IPS-NIHi11 (cell line): Measurements from ENCODE around the gene ATP2C2.
"Not testable (repeated sequence)": the region's sequence is repeated elsewhere in the genome, so short reads cannot be mapped to it uniquely, and the experiment has no call there.

Experiments used
- DNase-seq: peaks from one replicate; pipeline ENCODE4 v3.0.0; 2012; ENCODE audit warnings: mixed read lengths, low spot score

The ATP2C2 gene

DNA sequence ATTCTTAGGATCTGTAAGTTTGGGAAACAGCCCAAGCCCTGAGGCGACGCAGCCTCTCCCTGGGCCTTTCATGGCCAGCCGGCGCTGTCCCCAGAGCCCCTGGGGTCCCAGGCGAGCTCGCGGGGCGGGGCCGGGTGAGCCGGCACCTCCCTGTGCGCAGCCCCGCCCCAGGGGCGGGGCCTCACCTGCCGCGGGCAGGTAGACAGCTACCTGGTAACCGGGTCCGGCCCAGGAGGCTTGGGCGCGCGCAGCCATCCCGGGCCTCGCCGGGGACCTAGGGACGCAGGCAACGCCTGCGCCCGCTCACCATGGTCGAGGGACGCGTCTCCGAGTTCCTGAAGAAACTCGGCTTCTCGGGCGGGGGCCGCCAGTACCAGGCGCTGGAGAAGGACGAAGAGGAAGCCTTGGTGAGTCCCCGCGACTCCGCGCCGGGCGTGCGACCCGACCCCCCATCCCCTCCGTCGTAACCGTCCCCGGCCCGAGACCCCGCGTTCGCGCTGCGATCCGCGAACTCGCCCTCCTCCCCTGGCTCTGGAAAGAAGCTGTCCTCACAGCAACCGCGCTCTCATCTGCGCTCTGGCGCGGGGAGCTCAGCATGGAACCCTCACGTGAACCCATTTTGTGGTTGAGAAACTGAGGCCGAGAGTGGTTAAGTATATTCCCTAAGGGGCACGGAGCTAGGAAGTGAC, at the start of gene ATP2C2:
TSS of gene ATP2C2 (plus strand) at position 231 of the 689 bp plus-strand sequence. CDS start at position 309, 78 bp downstream.
- DNase-seq: peak; percentile 96

DNA sequence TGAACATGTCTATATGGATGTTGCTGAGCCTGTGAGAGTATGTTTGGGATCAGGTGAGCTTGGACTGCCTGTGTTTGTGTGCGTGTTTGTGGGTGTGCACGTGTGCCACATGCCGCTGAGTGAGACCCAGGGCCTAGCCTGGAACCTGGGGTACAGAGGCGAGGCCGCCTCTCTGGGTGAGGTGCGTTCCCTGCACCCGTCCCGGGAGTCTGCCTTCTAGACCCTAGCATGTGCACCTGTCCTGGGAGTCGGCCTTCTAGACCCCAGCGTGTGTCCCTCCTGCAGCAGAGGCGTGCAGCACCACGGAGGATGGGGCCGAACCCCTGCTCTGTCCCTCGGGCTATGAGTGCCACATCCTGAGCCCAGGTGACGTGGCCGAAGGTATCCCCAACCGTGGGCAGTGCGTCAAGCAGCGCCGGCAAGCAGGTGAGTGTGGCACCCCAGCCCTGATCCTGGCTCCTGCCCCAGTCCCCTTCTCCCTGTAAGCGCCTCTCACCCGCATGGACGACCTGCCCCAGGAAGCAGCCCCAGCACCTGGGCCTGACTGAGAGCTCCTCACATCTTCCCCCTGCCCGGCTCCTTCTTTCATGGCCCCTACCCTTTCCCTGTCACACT, 49.1 kb upstream of the ATP2C2 start:
- no peak for DNase-seq

- DNase-seq: no peak
Observed at GRCh38 chr16:84320511-84320910, 47.8 kb upstream of the ATP2C2 start.

- DNase-seq: no peak
Observed at GRCh38 chr16:84321932-84322331, 46.4 kb upstream of the ATP2C2 start.

DNA sequence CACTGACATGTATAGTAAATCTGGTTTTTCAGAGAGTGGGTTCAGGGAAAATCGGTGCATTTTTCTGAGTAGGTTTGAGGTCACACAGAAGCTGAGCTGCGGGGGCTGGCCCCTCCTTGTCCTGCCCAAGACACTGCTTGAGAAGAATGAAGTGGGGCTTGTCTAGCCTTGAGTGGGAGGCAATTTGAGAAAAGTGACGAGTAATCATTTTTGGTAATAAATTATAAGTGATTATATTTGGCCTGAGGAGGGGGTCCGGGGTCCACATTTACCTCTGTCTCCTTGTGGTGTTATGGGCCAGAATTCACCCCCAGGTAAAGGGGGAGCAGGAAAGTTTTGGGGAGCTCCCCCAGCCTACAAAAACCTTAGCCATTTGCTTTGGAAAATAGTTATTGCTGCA, 45.6 kb upstream of the ATP2C2 start:
- DNase-seq: no peak

DNA sequence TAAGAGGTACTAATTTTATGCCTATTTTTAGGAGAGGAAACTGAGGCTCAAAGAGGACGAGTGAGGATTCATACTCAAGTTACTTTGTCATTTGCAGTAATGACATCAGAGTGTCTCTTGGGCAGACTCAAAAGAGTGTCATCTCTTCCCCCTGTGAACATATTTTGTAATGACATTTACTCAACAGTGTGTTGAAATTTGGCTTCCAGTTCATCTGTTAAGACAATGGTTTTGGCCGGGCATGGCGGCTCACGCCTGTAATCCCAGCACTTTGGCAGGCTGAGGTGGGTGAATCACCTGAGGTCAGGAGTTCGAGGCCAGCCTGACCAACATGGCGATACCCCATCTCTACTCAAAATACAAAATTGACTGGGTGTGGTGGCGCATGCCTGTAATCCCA, 44.7 kb upstream of the ATP2C2 start:
- no peak for DNase-seq

DNA sequence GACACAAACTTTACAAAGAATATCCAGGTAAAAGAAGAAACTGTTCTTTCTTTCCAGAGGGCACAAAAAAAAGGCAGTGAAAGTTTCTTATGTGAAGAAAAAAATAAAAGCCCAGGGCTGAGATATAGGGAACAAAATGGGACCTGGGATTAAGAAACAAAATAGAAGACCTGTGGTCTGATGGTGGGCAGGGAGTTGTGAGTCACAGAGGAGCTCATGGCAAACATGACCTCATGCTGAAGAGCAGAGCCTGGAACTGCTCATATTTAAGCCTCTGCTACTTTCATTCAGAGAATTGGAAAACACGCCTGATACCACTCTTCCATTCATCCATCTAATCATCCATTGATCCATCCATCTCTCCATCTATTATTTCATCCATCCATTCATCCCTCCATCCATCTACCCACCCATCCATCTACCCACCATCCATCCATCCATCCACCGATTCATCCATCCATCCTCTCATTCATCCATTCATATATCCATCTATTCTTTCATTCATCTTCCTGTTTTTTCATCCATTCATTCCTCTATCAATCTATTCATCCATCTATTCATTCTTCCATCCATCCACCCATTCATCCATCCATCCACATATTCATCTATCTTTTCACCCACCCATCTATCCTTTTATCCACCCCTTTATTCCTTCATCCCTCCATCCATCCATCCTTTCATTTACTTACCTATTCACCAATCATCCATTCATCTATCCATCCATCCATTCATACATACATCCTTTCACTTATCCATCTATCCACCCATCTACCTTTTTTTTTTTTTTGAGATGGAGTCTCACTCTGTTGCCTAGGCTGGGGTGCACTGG, 43.7 kb upstream of the ATP2C2 start:
- no peak for DNase-seq

- DNase-seq: no peak
Observed at GRCh38 chr16:84326545-84326944, 41.8 kb upstream of the ATP2C2 start.

DNA sequence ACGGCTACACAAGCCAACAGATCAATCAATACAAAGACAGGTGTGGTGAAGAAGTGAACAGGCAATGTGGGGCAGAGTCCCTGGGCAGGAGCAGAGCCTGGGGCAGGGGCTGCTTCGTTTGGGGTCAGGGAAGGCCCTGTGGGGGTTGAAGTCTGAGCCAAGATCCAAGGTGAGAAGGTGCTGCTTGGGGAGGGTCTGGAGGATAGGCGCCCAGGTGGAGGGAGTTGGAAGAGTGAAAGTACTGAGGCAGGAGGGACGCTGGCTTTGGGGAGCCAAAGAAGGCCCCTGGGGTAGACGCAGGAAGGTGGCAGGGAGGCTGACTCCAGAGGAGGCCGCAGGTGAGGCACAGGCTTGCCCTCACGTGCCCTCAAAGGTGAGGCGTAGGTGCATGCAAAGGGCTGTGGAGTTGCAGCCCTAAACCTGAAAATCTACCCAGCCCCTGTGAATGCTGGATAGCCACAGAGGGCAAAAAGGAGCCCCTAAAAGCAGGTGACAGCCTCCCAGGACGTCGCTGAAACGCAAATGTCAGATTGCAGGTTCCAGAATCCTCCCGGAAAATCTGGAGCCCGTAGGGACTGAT, 40.3 kb upstream of the ATP2C2 start:
- no peak for DNase-seq

GRCh38 chr16:84329016-84329415, 39.3 kb upstream of the ATP2C2 start:
- no peak for DNase-seq

- no peak for DNase-seq
Observed at GRCh38 chr16:84329843-84330684, 38.3 kb upstream of the ATP2C2 start.

DNA sequence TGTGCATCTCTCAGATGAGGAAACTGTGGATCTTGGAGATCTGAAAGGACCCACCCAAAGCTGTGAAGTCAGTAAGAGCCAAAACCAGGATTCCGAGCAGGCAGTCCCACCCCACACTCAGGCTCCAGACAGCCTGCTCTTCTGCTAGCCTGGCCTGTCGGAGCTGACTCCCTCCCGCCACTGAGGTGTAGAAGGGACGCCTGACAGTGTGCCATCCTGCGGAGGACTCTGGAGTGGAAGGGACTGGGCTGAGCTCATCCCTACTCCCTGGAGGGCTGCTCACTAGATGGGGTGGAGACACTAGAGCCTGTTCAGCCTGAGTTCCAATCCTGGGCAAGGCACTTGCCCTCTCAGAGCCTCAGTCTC, 37.7 kb upstream of the ATP2C2 start:
- no peak for DNase-seq

DNA sequence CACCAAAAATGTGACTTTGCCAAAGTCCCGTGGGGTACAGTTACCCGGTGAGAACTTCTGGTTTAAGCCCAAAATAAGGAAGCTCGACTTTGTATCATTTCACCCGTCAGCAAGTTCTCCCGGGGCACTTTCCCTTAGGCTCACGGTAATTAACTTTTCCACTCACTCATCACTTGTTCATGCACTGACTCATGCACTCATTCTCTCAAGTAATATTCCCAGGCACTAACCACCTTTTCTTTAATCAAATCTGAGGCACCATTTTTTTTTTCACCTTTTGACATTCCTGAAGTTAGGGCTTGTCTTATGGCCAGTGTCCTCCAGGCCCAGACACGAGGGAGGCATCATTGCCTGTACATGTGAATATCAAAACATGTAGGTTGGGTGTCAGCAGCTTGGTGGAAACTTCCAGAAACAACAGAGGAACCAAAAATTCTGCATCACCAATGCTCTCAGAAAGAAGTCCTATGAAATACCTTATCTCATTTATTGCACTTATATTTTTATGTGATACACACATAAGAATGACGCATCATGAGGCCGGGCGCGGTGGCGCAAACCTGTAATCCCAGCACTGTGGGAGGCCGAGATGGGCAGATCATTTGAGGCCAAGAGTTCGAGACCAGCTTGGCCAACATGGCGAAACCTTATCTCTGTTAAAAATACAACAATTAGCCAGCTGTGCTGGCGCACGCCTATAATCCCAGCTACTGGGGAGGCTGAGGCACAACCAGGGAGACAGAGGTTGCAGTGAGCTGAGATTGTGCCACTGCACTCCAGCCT, 36.1 kb upstream of the ATP2C2 start:
- DNase-seq: no peak

- no peak for DNase-seq
Observed at GRCh38 chr16:84332975-84333684, 35.2 kb upstream of the ATP2C2 start.

DNA sequence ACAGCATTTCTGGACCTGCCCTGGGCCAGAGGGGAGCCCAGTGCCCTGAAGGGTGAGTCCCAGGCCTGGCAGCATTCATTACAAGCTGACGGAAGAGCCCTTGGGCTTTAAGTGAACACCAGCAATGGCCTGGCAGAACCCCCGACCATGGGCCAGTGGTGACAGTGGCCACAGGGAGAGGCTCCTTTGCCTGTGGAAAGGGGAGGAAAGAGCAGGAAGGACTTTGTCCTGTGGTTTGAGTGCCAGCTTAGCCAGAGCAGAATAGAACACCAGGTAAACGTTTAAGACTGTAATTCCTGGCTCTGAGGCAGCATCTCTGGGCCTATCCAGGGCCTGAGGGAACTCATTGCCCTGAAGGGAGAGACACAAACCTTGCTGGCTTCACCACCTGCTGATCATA, 34.3 kb upstream of the ATP2C2 start:
- no peak for DNase-seq

- no peak for DNase-seq
Observed at GRCh38 chr16:84334482-84334881, 33.9 kb upstream of the ATP2C2 start.

DNA sequence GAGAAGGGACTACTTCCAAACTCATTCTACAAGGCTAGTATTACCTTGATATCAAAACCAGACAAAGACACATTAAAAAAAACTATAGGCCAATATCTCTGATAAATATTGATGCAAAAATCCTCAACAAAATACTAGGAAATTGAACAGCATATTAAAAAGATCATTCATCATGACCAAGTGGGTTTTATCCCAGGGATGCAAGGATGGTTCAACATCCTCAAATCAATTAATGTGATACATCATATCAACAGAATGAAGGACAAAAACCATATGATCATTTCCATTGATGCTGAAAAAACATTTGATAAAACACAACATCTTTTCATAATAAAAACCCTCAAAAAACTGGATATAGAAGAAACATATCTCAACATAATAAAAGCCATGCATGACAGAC, 31.1 kb upstream of the ATP2C2 start:
- DNase-seq: not testable (repeated sequence)

- no peak for DNase-seq
Observed at GRCh38 chr16:84339311-84339710, 29.0 kb upstream of the ATP2C2 start.

DNA sequence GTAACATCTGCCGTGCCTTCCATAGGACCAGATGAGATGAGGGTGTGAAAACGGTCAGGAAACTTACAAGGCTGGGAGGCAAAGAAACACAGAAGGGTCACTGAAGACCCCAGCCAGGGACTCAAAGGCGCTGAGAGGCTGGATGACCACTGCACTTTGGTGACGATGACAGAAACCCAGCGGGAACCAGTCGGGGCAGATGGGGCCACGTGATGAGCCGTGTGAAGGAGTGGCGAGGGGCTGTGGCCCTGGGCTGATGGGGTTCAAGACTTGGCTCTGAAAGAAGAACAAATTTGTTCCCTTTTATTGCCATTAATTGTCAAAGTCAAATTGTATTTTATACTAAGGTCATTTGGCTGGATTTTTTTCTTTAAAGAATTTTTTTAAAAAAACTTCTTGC, 28.6 kb upstream of the ATP2C2 start:
- no peak for DNase-seq

DNA sequence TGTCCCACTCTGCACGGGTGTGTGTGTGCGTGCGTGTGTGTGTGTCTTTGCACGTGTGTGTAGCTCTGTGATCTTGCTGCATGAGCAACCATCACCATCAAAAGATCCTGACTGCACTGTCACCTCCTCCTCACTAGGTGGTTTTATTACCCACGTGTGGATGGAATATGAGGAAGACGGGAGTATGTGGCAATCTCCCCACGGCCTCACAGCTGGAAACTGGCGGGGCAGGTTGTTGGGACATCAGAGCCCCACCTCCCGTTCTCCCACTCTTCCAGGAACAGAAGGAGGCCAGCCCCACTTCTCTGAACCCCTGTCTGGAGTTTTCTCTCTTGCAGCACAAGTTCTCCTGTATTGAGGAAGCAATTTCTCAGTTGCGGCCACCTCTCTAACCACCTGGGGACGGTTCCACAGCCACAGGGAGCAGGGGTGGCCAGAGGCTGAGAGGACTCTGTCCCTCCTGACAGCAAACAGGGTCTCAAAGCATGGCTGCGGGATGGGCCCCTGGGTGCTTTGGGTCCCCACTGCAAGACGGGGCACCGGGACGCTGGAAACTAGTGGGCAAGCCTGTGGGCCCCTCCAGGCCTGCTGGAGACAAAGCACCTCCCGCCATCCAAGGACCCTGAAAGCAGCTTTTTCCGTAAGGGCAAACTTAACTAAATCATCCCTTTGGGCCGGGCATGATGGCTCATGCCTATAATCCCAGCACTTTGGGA, 27.9 kb upstream of the ATP2C2 start:
- no peak for DNase-seq
